B cell (primary cell): ENCODE measurements around the gene CDC42BPB. TPM values are rescaled to one million over a fixed set of nuclear protein-coding genes. Genes with fewer than 3 reads are reported as not detected.
A peak's percentile ranks its signal among the peaks of the same experiment; 100 is the strongest.

Experiments used
- ATAC-seq: fragments of 200-7000 bp; cut with Tn5 transposase; one replicate; pipeline ENCODE4 v1.10.0; 2021; ENCODE audit warnings: low read depth, mild to moderate bottlenecking, moderate number of reproducible peaks, moderate library complexity
- CTCF ChIA-PET: fragments of 350-600 bp; sonication (Branson Sonifier 250); formaldehyde crosslinking; loops from one replicate; lab custom pipeline; 2021; ENCODE audit warnings: antibody characterized with exemption, inconsistent platforms; lab: Charles Lee
- POLR2A ChIA-PET: fragments of 350-600 bp; sonication (Branson Sonifier 250); formaldehyde crosslinking; loops from one replicate; lab custom pipeline; 2021; ENCODE audit warnings: antibody characterized with exemption; lab: Charles Lee
- DNase-seq: peaks from one replicate; pipeline ENCODE4 v3.0.0; 2013
- H2AFZ ChIP-seq: 2 replicates; pipeline ENCODE4 v1.6.1; 2012; ENCODE audit warnings: mild to moderate bottlenecking, low read depth, low read length; ENCODE audit not compliant: insufficient read depth, poor library complexity, severe bottlenecking
- H3K27ac ChIP-seq, 2 donors: 1 replicate in 1 of 2; 2 replicates in 1 of 2; pipeline ENCODE4 v1.5.1; 2012 to 2013; ENCODE audit warnings: low read length in 2 of 2, mild to moderate bottlenecking in 2 of 2, moderate library complexity in 1 of 2
- H3K27me3 ChIP-seq, 4 experiments: fragments of 200-600 bp in 1 of 4; sonication (generic) in 1 of 4; replicated peaks in 1 of 4; 1 replicate in 2 of 4; 2 replicates in 2 of 4; pipeline versions ENCODE4 v1.6.1 to v1.7.0; 2013 to 2016; ENCODE audit warnings: low read length in 3 of 4, mild to moderate bottlenecking in 2 of 4, mixed read lengths in 1 of 4, moderate library complexity in 1 of 4; ENCODE audit not compliant: insufficient read depth in 4 of 4, control insufficient read depth in 3 of 4; ENCODE audit errors: control extremely low read depth in 1 of 4
- H3K36me3 ChIP-seq, 2 experiments: replicated peaks in 1 of 2; 1 replicate in 1 of 2; 2 replicates in 1 of 2; pipeline versions ENCODE4 v1.6.1 to v1.7.1; 2013; ENCODE audit warnings: low read length in 1 of 2; ENCODE audit not compliant: insufficient read depth in 2 of 2, control insufficient read depth in 1 of 2; ENCODE audit errors: control extremely low read depth in 1 of 2, extremely low read depth in 1 of 2
- H3K4me1 ChIP-seq, 2 donors: fragments of 200-600 bp in 1 of 2; sonication (generic) in 1 of 2; 1 replicate in 1 of 2; 2 replicates in 1 of 2; pipeline versions ENCODE4 v1.5.1 to v1.6.1; 2013 to 2017; ENCODE audit warnings: low read length in 2 of 2; ENCODE audit not compliant: control insufficient read depth in 2 of 2, insufficient read depth in 2 of 2
- H3K4me2 ChIP-seq: replicated peaks from 2 replicates; pipeline ENCODE3; 2012; ENCODE audit warnings: mild to moderate bottlenecking, low read depth, low read length; ENCODE audit not compliant: poor library complexity, severe bottlenecking
- H3K4me3 ChIP-seq, 5 experiments: fragments of 200-600 bp in 1 of 5; sonication (generic) in 1 of 5; 1 replicate in 3 of 5; 2 replicates in 2 of 5; pipeline versions ENCODE4 v1.5.1 to v1.7.0; 2011 to 2016; ENCODE audit warnings: low read length in 4 of 5, mild to moderate bottlenecking in 4 of 5, low read depth in 2 of 5, control low read depth in 1 of 5, moderate library complexity in 1 of 5; ENCODE audit not compliant: insufficient read depth in 1 of 5; ENCODE audit errors: control extremely low read depth in 1 of 5, extremely low read depth in 1 of 5
- H3K79me2 ChIP-seq: fragments of 200-600 bp; sonication (generic); one replicate; pipeline ENCODE4 v1.6.0; 2016; ENCODE audit warnings: low read length; ENCODE audit not compliant: control insufficient read depth, insufficient read depth
- H3K9ac ChIP-seq: fragments of 200-600 bp; sonication (generic); 2 replicates; pipeline ENCODE4 v1.6.1; 2017; ENCODE audit warnings: mild to moderate bottlenecking, low read length, moderate library complexity
- H3K9me3 ChIP-seq, 3 donors: one replicate each; pipeline versions ENCODE4 v1.6.1 to v1.7.1; 2013; ENCODE audit warnings: low read length in 2 of 3; ENCODE audit not compliant: control insufficient read depth in 2 of 3, insufficient read depth in 1 of 3; ENCODE audit errors: control extremely low read depth in 1 of 3
- H4K20me1 ChIP-seq: 2 replicates; pipeline ENCODE4 v1.6.0; 2012; ENCODE audit warnings: mild to moderate bottlenecking, low read length; ENCODE audit not compliant: insufficient read depth, control insufficient read depth, poor library complexity, severe bottlenecking
- H3K27ac Mint-ChIP-seq: one replicate; pipeline ENCODE4 v1.8.0; 2021; ENCODE audit warnings: mixed read lengths
- H3K27me3 Mint-ChIP-seq: one replicate; pipeline ENCODE4 v1.8.0; 2021; ENCODE audit warnings: mixed read lengths
- H3K4me1 Mint-ChIP-seq: one replicate; pipeline ENCODE4 v1.8.0; 2021; ENCODE audit warnings: mixed read lengths
- H3K4me3 Mint-ChIP-seq: one replicate; pipeline ENCODE4 v1.8.0; 2021; ENCODE audit warnings: mixed read lengths
- H3K9me3 Mint-ChIP-seq: one replicate; pipeline ENCODE4 v1.8.0; 2022; ENCODE audit warnings: mixed read lengths; ENCODE audit not compliant: insufficient read depth
- EZH2 ChIP-seq: IDR thresholded peaks from 2 replicates; pipeline ENCODE4 v1.6.1; 2012; ENCODE audit warnings: borderline replicate concordance, low read depth, mild to moderate bottlenecking, moderate library complexity, low read length; ENCODE audit not compliant: insufficient read depth, poor library complexity, severe bottlenecking
- WGBS: methylation state at CpG from one replicate; pipeline ENCODE4 v1.1.5; 2013; ENCODE audit warnings: missing lambda C conversion rate; ENCODE audit not compliant: insufficient coverage; 5-methylcytosine and 5-hydroxymethylcytosine counted together
- intact Hi-C: fragments of 100-400 bp; cut with micrococcal nuclease; formaldehyde crosslinking; loops from one replicate; pipeline ENCODE4 v1.10.0; 2022
- polyA plus RNA-seq: library from polyadenylated mRNA; depleted of rRNA; stranded (reverse); fragments of >200 nt; gene quantifications from 2 replicates; pipeline ENCODE4 v1.2.3, GENCODE V29; 2012
- total RNA-seq, 2 donors: library from RNA; stranded (reverse); fragments of 120-200 nt in 1 of 2; gene quantifications; 1 replicate in 1 of 2; 2 replicates in 1 of 2; pipeline versions ENCODE4 v1.2.3 to v1.2.4, GENCODE V29; 2013 to 2022
- TF ChIP-seq, protein P1 (sequence below): fragments of 200-600 bp; IDR thresholded peaks from one replicate; pipeline ENCODE4 v1.8.0; 2022; ENCODE audit warnings: antibody characterized with exemption, mild to moderate bottlenecking

Gene CDC42BPB
- total and polyA plus RNA-seq, 2 donors (not counting 1 experiment from before 2014, with no cell fraction given), result 23.9 to 52.5 TPM

DNA sequence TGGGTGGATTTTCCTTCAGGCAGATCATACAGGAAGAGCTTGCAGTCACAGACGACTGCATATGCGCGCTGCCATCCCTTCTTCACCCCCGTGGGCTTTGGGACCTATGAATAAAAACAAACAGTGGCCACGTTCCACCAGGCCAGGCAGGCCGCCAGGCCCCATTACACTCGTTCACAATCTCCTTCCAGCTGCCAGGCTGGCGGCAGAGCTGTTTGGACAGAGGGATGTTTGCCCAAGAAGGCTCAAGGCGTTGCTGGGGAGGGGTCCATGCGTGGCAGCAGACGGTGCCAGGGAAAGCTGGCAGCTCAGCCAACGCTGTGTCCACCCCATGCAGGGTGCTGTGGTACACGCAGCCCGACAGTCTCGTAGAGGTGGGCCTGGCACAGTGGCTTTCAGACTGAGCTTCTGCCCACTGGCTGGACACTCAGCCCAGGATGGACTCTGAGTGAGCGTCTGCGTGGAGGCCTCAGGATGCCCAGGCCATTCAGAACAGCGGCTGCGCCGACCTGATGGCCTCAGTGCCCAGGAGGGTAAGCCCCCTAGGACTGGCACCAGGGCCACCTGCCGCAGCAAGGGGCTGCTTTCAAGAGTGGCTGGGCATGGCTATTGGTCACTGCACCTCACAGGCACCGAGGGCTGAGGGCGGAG lies 107.4 kb downstream of the CDC42BPB start:
- no peak for DNase-seq
- H4K20me1 ChIP-seq, result no peaks in the 10 kb centered on the region
- peaks cover 0 to 22% of the 10 kb centered on the region in 2 experiments for H3K36me3 ChIP-seq
- 72% methylated on average over 23 of the region's 23 CpGs for WGBS
- H3K9me3 ChIP-seq, result no peaks in the 10 kb centered on the region
- H3K4me3 Mint-ChIP-seq, result peak overlapping the region; percentile 74
- H3K4me1 Mint-ChIP-seq, result peaks cover 32% of the 10 kb centered on the region
- no peaks in the 10 kb centered on the region for H3K9me3 Mint-ChIP-seq
- H3K4me2 ChIP-seq, result peak overlapping the region; percentile 66
- TF ChIP-seq, protein P1, sequence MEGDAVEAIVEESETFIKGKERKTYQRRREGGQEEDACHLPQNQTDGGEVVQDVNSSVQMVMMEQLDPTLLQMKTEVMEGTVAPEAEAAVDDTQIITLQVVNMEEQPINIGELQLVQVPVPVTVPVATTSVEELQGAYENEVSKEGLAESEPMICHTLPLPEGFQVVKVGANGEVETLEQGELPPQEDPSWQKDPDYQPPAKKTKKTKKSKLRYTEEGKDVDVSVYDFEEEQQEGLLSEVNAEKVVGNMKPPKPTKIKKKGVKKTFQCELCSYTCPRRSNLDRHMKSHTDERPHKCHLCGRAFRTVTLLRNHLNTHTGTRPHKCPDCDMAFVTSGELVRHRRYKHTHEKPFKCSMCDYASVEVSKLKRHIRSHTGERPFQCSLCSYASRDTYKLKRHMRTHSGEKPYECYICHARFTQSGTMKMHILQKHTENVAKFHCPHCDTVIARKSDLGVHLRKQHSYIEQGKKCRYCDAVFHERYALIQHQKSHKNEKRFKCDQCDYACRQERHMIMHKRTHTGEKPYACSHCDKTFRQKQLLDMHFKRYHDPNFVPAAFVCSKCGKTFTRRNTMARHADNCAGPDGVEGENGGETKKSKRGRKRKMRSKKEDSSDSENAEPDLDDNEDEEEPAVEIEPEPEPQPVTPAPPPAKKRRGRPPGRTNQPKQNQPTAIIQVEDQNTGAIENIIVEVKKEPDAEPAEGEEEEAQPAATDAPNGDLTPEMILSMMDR, result no peak
- TF ChIP-seq EZH2, result no peak
- H3K27me3 Mint-ChIP-seq, result no peaks in the 10 kb centered on the region
- peak overlapping the region; percentile 87 for H3K27ac Mint-ChIP-seq
- H3K4me1 ChIP-seq, result peaks cover 17 to 36% of the 10 kb centered on the region in 2 donors
- POLR2A ChIA-PET, result interaction anchor here (0.7 to 1.2 kb wide), 3 partner anchors 21 to 384 kb away, joined by 3 to 4 read pairs (median 3); partner anchors contain the start of gene EIF5
- no peak for ATAC-seq
- H3K27ac ChIP-seq, result peak overlapping the region in 1 of 2 donors; percentile 24
- intact Hi-C loops, result loop anchor here (1.0 kb wide), 2 partner anchors 22 to 255 kb away; no protein-coding TSS in a partner anchor
- peak overlapping the region in 1 of 5 experiments; percentile 22 for H3K4me3 ChIP-seq
- H2AFZ ChIP-seq, result peak overlapping the region; percentile 62
- no peaks in the 10 kb centered on the region for H3K27me3 ChIP-seq
- no peak overlapping the region for H3K9ac ChIP-seq
- no peaks in the 10 kb centered on the region for H3K79me2 ChIP-seq
- CTCF ChIA-PET, result interaction anchor here (0.6 to 1.6 kb wide), 4 partner anchors 12 to 255 kb away, joined by 3 to 11 read pairs (median 4); no protein-coding TSS in a partner anchor
